CD8-positive, alpha-beta memory T cell (primary cell): ENCODE measurements around the gene C7. TPM values are rescaled to one million over a fixed set of nuclear protein-coding genes. Genes with fewer than 3 reads are reported as not detected.
"Not testable (repeated sequence)": the region's sequence is repeated elsewhere in the genome, so short reads cannot be mapped to it uniquely, and the experiment has no call there.

Experiments used
- CTCF ChIA-PET: fragments of 350-600 bp; sonication (Branson Sonifier 250); formaldehyde crosslinking; loops from one replicate; lab custom pipeline; 2021; ENCODE audit warnings: antibody characterized with exemption; lab: Charles Lee
- POLR2A ChIA-PET: fragments of 350-600 bp; sonication (Branson Sonifier 250); formaldehyde crosslinking; loops from one replicate; lab custom pipeline; 2021; ENCODE audit warnings: antibody characterized with exemption; lab: Charles Lee
- DNase-seq, 5 donors: peaks; one replicate each; pipeline versions ENCODE4 v3.0.0 to v3.0.0-alpha.2; 2020 to 2022; ENCODE audit warnings: mixed read lengths in 1 of 5
- H3K27ac ChIP-seq: one replicate; pipeline ENCODE4 v1.7.0; 2013; ENCODE audit warnings: low read depth, mild to moderate bottlenecking, low read length, moderate library complexity
- H3K27me3 ChIP-seq: 2 replicates; pipeline ENCODE4 v1.7.0; 2013; ENCODE audit warnings: low read length, mild to moderate bottlenecking; ENCODE audit not compliant: insufficient read depth, poor library complexity, severe bottlenecking
- H3K36me3 ChIP-seq: 2 replicates; pipeline ENCODE4 v1.7.0; 2013; ENCODE audit warnings: mild to moderate bottlenecking, low read length, moderate library complexity; ENCODE audit not compliant: insufficient read depth
- H3K4me1 ChIP-seq: 2 replicates; pipeline ENCODE4 v1.7.0; 2013; ENCODE audit warnings: mild to moderate bottlenecking, low read length, moderate library complexity; ENCODE audit not compliant: insufficient read depth
- H3K4me3 ChIP-seq: 2 replicates; pipeline ENCODE4 v1.7.0; 2013; ENCODE audit warnings: mild to moderate bottlenecking, low read length
- H3K9me3 ChIP-seq: 2 replicates; pipeline ENCODE4 v1.7.0; 2013; ENCODE audit warnings: mild to moderate bottlenecking, low read length
- H3K27ac Mint-ChIP-seq, 8 donors: one replicate each; pipeline ENCODE4 v1.8.0; 2020 to 2021; ENCODE audit warnings: mixed read lengths in 8 of 8, mild to moderate bottlenecking in 6 of 8, inconsistent platforms in 3 of 8, moderate library complexity in 3 of 8
- H3K27me3 Mint-ChIP-seq, 2 donors: one replicate each; pipeline ENCODE4 v1.8.0; 2020 to 2021; ENCODE audit warnings: mixed read lengths in 2 of 2, mild to moderate bottlenecking in 1 of 2, moderate library complexity in 1 of 2
- H3K36me3 Mint-ChIP-seq, 3 donors: one replicate each; pipeline ENCODE4 v1.8.0; 2020 to 2021; ENCODE audit warnings: mixed read lengths in 3 of 3, inconsistent platforms in 1 of 3, mild to moderate bottlenecking in 1 of 3
- H3K4me1 Mint-ChIP-seq, 3 donors: one replicate each; pipeline ENCODE4 v1.8.0; 2020 to 2021; ENCODE audit warnings: mixed read lengths in 3 of 3, inconsistent platforms in 1 of 3, mild to moderate bottlenecking in 1 of 3
- H3K4me3 Mint-ChIP-seq, 7 donors: one replicate each; pipeline ENCODE4 v1.8.0; 2020 to 2021; ENCODE audit warnings: mixed read lengths in 7 of 7, mild to moderate bottlenecking in 6 of 7, moderate library complexity in 4 of 7, inconsistent platforms in 2 of 7
- H3K9me3 Mint-ChIP-seq, 5 donors: one replicate each; pipeline ENCODE4 v1.8.0; 2020 to 2022; ENCODE audit warnings: mixed read lengths in 5 of 5, mild to moderate bottlenecking in 3 of 5, moderate library complexity in 2 of 5, inconsistent platforms in 1 of 5
- polyA plus RNA-seq: library from polyadenylated mRNA; unstranded; fragments of 300-500 nt; fragmentation: Illumina TruSeq; gene quantifications from one replicate; pipeline ENCODE4 v1.2.3, GENCODE V29; 2021
- total RNA-seq, 2 experiments: library from RNA; stranded (reverse); gene quantifications; one replicate each; pipeline ENCODE4 v1.2.3, GENCODE V29; 2021

C7 gene
- total and polyA plus RNA-seq, 3 experiments from 2014 or later, result not detected

DNA sequence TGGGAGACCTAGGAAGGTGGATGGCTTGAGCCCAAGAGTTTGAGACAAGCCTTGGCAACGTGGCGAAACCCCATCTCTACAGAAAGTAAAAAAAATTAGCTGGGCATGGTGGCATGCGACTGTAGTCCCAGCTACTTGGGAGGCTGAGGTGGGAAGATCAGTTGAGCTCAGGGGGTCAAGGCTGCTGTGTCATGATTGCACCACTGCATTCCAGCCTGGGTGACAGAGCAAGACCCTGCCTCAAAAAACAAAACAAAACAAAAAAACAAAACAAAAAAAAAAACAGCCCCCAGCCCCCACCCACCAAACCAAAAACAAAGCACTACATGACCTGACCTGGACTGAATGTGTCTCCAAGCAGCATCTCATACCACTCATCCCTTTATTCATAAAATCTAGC, 33.3 kb upstream of the C7 start:
- peaks cover 4 to 27% of the 10 kb centered on the region in 2 donors for H3K27me3 Mint-ChIP-seq
- no peak overlapping the region for H3K27ac Mint-ChIP-seq
- Histone ChIP-seq H3K36me3 (no peaks in the 10 kb centered on the region), H3K9me3 (no peaks in the 10 kb centered on the region), H3K27me3 (no peaks in the 10 kb centered on the region), H3K27ac (no peak overlapping the region), H3K4me3 (no peak overlapping the region), H3K4me1 (no peaks in the 10 kb centered on the region)
- CTCF ChIA-PET, result no interaction called here
- DNase-seq, result no peak
- POLR2A ChIA-PET, result no interaction called here
- H3K9me3 Mint-ChIP-seq, result peaks cover 0 to 4% (median 0%) of the 10 kb centered on the region in 5 donors
- H3K36me3 Mint-ChIP-seq, result peaks cover 0 to 4% (median 0%) of the 10 kb centered on the region in 3 donors
- peaks cover 0 to 6% (median 0%) of the 10 kb centered on the region in 3 donors for H3K4me1 Mint-ChIP-seq
- no peak overlapping the region for H3K4me3 Mint-ChIP-seq

DNA sequence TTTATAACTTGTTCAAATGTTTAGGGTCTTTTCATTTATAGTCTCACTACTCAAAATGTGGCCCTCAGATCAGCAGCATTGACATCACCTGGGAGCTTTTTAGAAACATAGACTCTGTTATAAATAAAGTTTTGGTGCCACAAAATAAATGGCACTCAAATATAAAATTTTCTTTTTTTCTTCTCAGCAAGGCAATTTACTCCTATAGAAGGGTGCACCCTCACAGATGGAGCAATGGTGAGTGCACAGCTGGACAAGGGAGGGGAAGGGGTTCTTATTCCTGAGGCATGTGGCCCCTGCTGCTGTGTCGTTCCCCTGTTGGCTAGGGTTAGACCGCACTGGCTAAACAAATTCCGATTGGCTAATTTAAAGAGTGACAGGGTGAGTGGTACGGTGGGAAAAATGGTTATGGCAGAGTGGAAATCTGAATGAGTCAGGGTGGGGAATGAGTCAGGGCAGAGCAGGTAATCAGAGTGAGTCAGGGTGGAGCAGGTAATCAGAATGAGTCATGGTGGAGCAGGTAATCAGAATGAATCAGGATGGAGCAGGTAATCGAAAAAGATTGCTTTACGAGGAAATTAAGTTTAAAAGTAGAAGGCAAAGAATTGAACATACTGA, 31.8 kb upstream of the C7 start:
- H3K4me3 Mint-ChIP-seq, result no peak overlapping the region
- peaks cover 0 to 4% (median 0%) of the 10 kb centered on the region in 5 donors for H3K9me3 Mint-ChIP-seq
- DNase-seq, result no peak
- Histone ChIP-seq H3K27ac (no peak overlapping the region), H3K4me1 (no peaks in the 10 kb centered on the region), H3K9me3 (no peaks in the 10 kb centered on the region), H3K4me3 (no peak overlapping the region), H3K27me3 (no peaks in the 10 kb centered on the region), H3K36me3 (no peaks in the 10 kb centered on the region)
- peaks cover 3 to 28% of the 10 kb centered on the region in 2 donors for H3K27me3 Mint-ChIP-seq
- CTCF ChIA-PET, result no interaction called here
- H3K4me1 Mint-ChIP-seq, result peaks cover 0 to 6% (median 0%) of the 10 kb centered on the region in 3 donors
- peaks cover 0 to 4% (median 0%) of the 10 kb centered on the region in 3 donors for H3K36me3 Mint-ChIP-seq
- POLR2A ChIA-PET, result no interaction called here
- peak overlapping the region in 1 of 8 donors; percentile 51 for H3K27ac Mint-ChIP-seq

DNA sequence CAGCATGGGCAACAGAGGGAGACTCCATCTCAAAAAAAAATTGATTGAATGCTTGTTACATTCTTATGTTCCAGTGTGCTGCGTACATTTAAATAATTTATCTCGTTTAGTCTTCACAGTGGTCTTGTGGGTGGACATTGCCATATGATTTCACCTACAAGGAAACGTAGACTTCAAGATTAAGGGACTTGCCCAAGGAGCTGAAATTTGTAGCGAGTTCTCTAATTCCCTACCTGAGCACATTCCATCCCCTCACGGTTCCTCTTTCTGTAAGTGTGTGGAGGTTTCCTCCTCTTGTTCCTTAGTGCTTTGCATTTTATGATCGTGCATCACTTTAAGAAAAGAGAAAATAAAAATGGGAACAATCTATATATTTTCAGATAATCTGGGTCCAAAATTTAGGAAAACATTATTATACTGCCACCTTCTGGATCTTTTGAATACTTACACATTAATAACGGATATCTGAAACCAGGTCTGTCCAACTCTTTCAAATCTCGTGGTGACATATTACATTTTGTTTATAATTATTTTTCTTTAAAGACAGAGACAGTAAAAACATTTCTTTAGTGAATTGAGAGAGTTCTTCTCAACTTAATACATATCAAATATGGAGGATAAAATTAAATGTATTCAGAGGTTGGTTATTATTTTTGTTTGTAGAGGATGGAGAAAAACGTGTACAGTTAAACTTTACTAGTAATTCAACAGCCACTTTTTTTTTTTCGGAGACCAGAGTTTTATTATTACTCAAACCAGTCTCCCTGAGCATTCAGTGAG, 29.9 kb upstream of the C7 start:
- Mint-ChIP-seq H3K27me3 (peaks cover 1 to 25% of the 10 kb centered on the region in 2 donors), H3K9me3 (peaks cover 0 to 4% (median 0%) of the 10 kb centered on the region in 5 donors), H3K27ac (no peak overlapping the region), H3K4me1 (peaks cover 0 to 6% (median 0%) of the 10 kb centered on the region in 3 donors), H3K4me3 (no peak overlapping the region), H3K36me3 (peaks cover 0 to 2% (median 0%) of the 10 kb centered on the region in 3 donors)
- no peaks in the 10 kb centered on the region for H3K27me3 ChIP-seq
- H3K9me3 ChIP-seq, result no peaks in the 10 kb centered on the region
- H3K27ac ChIP-seq, result no peak overlapping the region
- no peaks in the 10 kb centered on the region for H3K4me1 ChIP-seq
- ChIA-PET POLR2A (no interaction called here), CTCF (interaction anchor here (1.0 to 1.4 kb wide), 3 partner anchors 930 to 1166 kb away, joined by 3 to 4 read pairs (median 3); no protein-coding TSS in a partner anchor)
- H3K36me3 ChIP-seq, result no peaks in the 10 kb centered on the region
- H3K4me3 ChIP-seq, result no peak overlapping the region
- DNase-seq, result peak in 2 of 5 donors; percentile 10 to 31

DNA sequence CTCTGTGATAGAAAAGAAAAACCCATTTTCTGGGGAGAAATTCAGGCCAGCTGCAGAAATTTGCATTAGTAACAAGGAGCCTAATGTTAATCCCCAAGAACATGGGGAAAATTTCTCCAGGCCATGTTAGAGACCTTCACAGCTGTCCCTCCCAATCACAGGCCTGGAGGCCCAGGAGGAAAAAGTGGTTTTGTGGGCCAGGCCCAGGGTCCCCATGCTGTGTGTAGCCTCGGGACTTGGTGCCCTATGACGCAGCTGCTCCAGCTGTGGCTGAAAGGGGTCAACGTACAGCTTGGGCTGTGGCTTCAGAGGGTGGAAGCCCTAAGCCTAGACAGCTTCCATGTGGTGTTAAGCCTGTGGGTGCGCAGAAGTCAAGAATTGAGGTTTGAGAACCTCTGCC, 27.0 kb upstream of the C7 start:
- Mint-ChIP-seq H3K9me3 (peaks cover 0 to 2% (median 0%) of the 10 kb centered on the region in 5 donors), H3K4me3 (no peak overlapping the region), H3K4me1 (peaks cover 0 to 6% (median 0%) of the 10 kb centered on the region in 3 donors), H3K36me3 (no peaks in the 10 kb centered on the region), H3K27ac (no peak overlapping the region), H3K27me3 (peaks cover 1 to 14% of the 10 kb centered on the region in 2 donors)
- H3K36me3 ChIP-seq, result no peaks in the 10 kb centered on the region
- no peak overlapping the region for H3K27ac ChIP-seq
- DNase-seq, result no peak
- H3K4me1 ChIP-seq, result no peaks in the 10 kb centered on the region
- no peaks in the 10 kb centered on the region for H3K9me3 ChIP-seq
- POLR2A ChIA-PET, result no interaction called here
- no peak overlapping the region for H3K4me3 ChIP-seq
- no peaks in the 10 kb centered on the region for H3K27me3 ChIP-seq
- CTCF ChIA-PET, result no interaction called here

DNA sequence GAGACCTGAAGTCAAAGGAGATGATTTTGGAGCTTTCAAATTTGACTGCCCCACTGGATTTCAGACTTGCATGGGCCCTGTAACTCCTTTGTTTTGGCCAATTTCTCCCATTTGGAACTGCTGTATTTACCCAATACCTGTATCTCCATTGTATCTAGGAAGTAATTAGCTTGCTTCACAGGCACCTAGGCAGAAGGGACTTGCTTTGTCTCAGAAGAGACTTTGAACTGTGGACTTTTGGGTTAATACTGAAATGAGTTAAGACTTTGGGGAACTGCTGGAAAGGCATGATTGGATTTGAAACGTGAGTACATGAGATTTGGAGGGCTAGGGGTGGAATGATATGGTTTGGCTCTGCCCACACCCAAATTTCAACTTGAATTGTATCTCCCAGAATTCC, 26.2 kb upstream of the C7 start:
- H3K27me3 Mint-ChIP-seq, result peaks cover 1 to 14% of the 10 kb centered on the region in 2 donors
- H3K36me3 Mint-ChIP-seq, result not testable (repeated sequence)

DNA sequence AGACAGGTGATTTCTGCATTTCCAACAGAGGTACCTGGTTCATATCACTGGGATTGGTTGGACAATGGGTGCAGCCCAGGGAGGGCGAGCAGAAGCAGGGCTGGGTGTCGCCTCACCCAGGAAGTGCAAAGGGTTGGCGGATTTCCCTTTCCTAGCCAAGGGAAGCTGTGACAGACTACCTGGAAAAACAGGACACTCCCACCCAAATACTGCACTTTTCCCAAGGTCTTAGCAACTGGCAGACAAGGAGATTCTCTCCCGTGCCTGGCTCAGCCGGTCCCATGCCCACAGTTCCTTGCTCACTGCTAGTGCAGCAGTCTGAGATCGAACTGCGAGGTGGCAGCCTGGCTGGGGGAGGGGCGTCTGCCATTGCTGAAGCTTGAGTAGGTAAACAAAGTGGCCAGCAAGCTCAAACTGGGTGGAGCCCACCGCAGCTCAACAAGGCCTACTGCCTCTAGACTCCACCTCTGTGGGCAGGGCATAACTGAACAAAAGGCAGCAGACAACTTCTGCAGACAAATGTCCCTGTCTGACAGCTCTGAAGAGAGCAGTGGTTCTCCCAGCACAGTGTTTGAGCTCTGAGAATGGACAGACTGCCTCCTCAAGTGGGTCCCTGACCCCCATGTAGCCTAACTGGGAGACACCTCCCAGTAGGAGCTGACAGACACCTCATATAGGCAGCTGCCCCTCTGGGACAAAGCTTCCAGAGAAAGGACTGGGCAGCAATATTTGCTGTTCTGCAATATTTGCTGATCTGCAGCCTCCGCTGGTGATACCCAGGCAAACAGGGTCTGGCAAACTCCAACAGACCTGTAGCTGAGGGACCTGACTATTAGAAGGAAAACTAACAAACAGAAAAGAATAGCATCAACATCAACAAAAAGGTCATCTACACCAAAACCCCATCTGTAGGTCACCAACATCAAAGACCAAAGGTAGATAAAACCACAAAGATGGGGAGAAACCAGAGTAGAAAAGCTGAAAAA, 13.6 kb upstream of the C7 start:
- H3K9me3 ChIP-seq, CTCF ChIA-PET, H3K9me3 Mint-ChIP-seq, DNase-seq, H3K4me1 Mint-ChIP-seq, POLR2A ChIA-PET, H3K36me3 ChIP-seq, H3K27ac ChIP-seq, H3K27me3 ChIP-seq, H3K4me3 ChIP-seq, H3K36me3 Mint-ChIP-seq, H3K4me3 Mint-ChIP-seq, H3K27ac Mint-ChIP-seq, H3K4me1 ChIP-seq: not testable (repeated sequence)
- peaks cover 8 to 22% of the 10 kb centered on the region in 2 donors for H3K27me3 Mint-ChIP-seq

More for the DNA sequence above, 26.2 kb upstream of the C7 start:
- H3K9me3 ChIP-seq, H3K27me3 ChIP-seq, H3K9me3 Mint-ChIP-seq, H3K4me3 ChIP-seq, H3K27ac ChIP-seq, H3K27ac Mint-ChIP-seq, H3K4me1 Mint-ChIP-seq, H3K36me3 ChIP-seq, H3K4me1 ChIP-seq, DNase-seq, CTCF ChIA-PET, H3K4me3 Mint-ChIP-seq, POLR2A ChIA-PET: not testable (repeated sequence)

DNA sequence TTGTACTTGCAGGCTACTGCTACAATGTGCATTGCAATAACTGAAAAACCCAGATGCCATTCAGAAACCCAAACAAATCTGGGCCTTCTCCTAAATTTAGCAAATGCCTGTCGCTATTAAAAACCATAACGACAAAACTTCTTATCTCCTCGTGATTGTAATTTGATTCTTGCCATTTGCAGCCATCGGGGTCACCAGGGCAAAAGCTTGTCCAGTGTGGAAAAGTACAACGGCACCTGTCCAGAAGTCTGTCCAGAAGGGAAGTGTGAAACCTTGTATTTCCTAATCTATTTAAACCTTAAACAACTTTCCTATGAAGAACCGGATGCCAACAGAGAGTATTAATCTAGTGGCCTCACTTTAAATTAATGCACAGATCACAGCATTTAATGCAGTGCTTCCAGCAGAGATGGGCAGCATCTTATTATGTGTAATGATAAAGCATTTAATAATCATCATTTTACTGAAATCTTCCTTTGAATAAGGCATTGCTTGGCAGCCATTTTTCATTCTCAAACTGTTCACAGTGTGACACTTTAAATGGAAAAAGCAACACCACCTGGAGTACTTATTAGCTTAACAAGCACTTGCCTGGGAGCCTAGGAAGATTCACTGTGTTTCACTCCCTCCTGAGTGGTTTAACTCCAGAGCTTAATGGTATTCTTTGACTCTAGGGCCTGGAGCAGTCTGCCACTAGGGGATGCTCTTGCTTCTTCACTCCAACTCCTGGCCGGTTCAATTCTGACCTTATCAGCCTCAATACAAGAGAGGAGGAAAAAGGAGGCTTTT, 4.9 kb upstream of the C7 start:
- H3K27me3 ChIP-seq, result no peaks in the 10 kb centered on the region
- POLR2A ChIA-PET, result no interaction called here
- no peaks in the 10 kb centered on the region for H3K9me3 ChIP-seq
- H3K27ac ChIP-seq, result no peak overlapping the region
- H3K36me3 ChIP-seq, result no peaks in the 10 kb centered on the region
- CTCF ChIA-PET, result interaction anchor here (0.9 kb wide), 1 partner anchor 1236 kb away, joined by 3 read pairs; no protein-coding TSS in a partner anchor
- peaks cover 0 to under 1% (median 0%) of the 10 kb centered on the region in 5 donors for H3K9me3 Mint-ChIP-seq
- peaks cover 0 to 4% (median 0%) of the 10 kb centered on the region in 3 donors for H3K4me1 Mint-ChIP-seq
- H3K27ac Mint-ChIP-seq, result no peak overlapping the region
- no peaks in the 10 kb centered on the region for H3K4me1 ChIP-seq
- peaks cover 2 to 14% of the 10 kb centered on the region in 2 donors for H3K27me3 Mint-ChIP-seq
- H3K4me3 ChIP-seq, result no peak overlapping the region
- H3K36me3 Mint-ChIP-seq, result peaks cover 0 to 3% (median 0%) of the 10 kb centered on the region in 3 donors
- H3K4me3 Mint-ChIP-seq, result peak overlapping the region in 1 of 7 donors; percentile 4
- no peak for DNase-seq
